Subcutaneous preadipocyte (primary cell): ENCODE measurements around the gene CDH13. TPM values are rescaled to one million over a fixed set of nuclear protein-coding genes. Genes with fewer than 3 reads are reported as not detected.

Source experiments
- small RNA-seq: library from RNA; depleted of rRNA; stranded (forward); fragments of <200 nt; gene quantifications from one replicate; pipeline ENCODE3, GENCODE V24; 2012
- total RNA-seq: library from RNA; depleted of rRNA; stranded (reverse); fragments of >200 nt; gene quantifications from 2 replicates; pipeline ENCODE4 v1.2.3, GENCODE V29; 2012

CDH13 gene
- 15.1 and 31.3 TPM in 2 replicates for total RNA-seq

GRCh38 chr16:82626791-82627261, at the start of gene CDH13:
Gene CDH13, plus strand, starts transcription at chr16:82626969.

GRCh38 chr16:83807710-83808572, 1181.2 kb downstream of the CDH13 start, which contains the start of gene HSBP1:
Gene HSBP1, plus strand, starts transcription at chr16:83807978. Its CDS starts 99 bp downstream, at chr16:83808077.

Small RNAs within 50 kb of the gene (small RNA-seq; reads per million reads assigned to genes)
- not detected for gene AC099506.2
- not detected for gene MIR3182
- not detected for gene MIR8058
